IMR-90 (cell line): ENCODE results near the gene KLHL11. TPM values are rescaled to one million over a fixed set of nuclear protein-coding genes. Genes with fewer than 3 reads are reported as not detected.

Experiments used
- ATAC-seq: fragments of 200-7000 bp; cut with Tn5 transposase; 2 replicates; pipeline ENCODE4 v1.9.1; 2020; ENCODE audit warnings: low read depth, mild to moderate bottlenecking, moderate library complexity
- BruUV-seq: library from RNA; stranded (reverse); fragments of 400-500 nt; replicated peaks from 2 replicates; lab custom pipeline; 2021; lab: Mats Ljungman, UMichigan
- CTCF ChIA-PET: fragments of 300-600 bp; formaldehyde crosslinking; extraction: SDS; loops from one replicate; lab custom pipeline; 2021; ENCODE audit warnings: antibody characterized with exemption; lab: Yijun Ruan, JAX
- POLR2A ChIA-PET: fragments of 300-600 bp; sonication (Branson Sonifier 250); formaldehyde crosslinking; loops from one replicate; lab custom pipeline; 2022; ENCODE audit warnings: antibody characterized with exemption; ENCODE audit not compliant: unreplicated experiment; lab: Charles Lee
- DNase-seq: peaks from one replicate; pipeline ENCODE4 v3.0.0; 2013
- H2AFZ ChIP-seq: replicated peaks from 2 replicates; pipeline ENCODE3; 2013; ENCODE audit warnings: low read length, mild to moderate bottlenecking; ENCODE audit not compliant: poor library complexity
- H2AK5ac ChIP-seq: 2 replicates; pipeline ENCODE4 v1.6.1; 2013; ENCODE audit warnings: low read depth, low read length, inconsistent platforms
- H2AK9ac ChIP-seq: replicated peaks from 2 replicates; pipeline ENCODE3; 2013; ENCODE audit warnings: mild to moderate bottlenecking, low read depth, low read length, moderate library complexity; ENCODE audit not compliant: poor library complexity
- H2BK120ac ChIP-seq: 2 replicates; pipeline ENCODE4 v1.6.1; 2013; ENCODE audit warnings: low read depth, low read length, inconsistent platforms
- H2BK15ac ChIP-seq: 3 replicates; pipeline ENCODE4 v1.6.1; 2013; ENCODE audit warnings: low read depth, low read length, inconsistent platforms
- H2BK20ac ChIP-seq: 2 replicates; pipeline ENCODE4 v1.6.1; 2013; ENCODE audit warnings: low read depth, mild to moderate bottlenecking, inconsistent platforms, low read length, moderate library complexity
- H2BK5ac ChIP-seq: 2 replicates; pipeline ENCODE4 v1.6.1; 2013; ENCODE audit warnings: mild to moderate bottlenecking, low read depth, low read length, inconsistent platforms; ENCODE audit not compliant: poor library complexity, severe bottlenecking
- H3K14ac ChIP-seq: replicated peaks from 2 replicates; pipeline ENCODE4 v1.6.1; 2013; ENCODE audit warnings: low read depth, low read length, inconsistent platforms
- H3K18ac ChIP-seq: 2 replicates; pipeline ENCODE4 v1.6.1; 2013; ENCODE audit warnings: low read depth, low read length, control low read depth
- H3K23ac ChIP-seq: 2 replicates; pipeline ENCODE4 v1.6.1; 2013; ENCODE audit warnings: low read depth, low read length, inconsistent platforms
- H3K27ac ChIP-seq: 2 replicates; pipeline ENCODE4 v1.5.1; 2013; ENCODE audit warnings: mild to moderate bottlenecking, control low read depth, low read length; ENCODE audit not compliant: insufficient read depth
- H3K27me3 ChIP-seq: 2 replicates; pipeline ENCODE4 v1.6.1; 2013; ENCODE audit warnings: low read length; ENCODE audit not compliant: control insufficient read depth, insufficient read depth
- H3K36me3 ChIP-seq: 2 replicates; pipeline ENCODE4 v1.6.1; 2013; ENCODE audit warnings: low read length, mixed read lengths; ENCODE audit not compliant: control insufficient read depth, insufficient read depth
- H3K4ac ChIP-seq: 2 replicates; pipeline ENCODE4 v1.6.1; 2013; ENCODE audit warnings: low read depth, low read length, inconsistent platforms
- H3K4me1 ChIP-seq: 2 replicates; pipeline ENCODE4 v1.6.1; 2013; ENCODE audit warnings: low read length, mixed read lengths; ENCODE audit not compliant: control insufficient read depth, insufficient read depth
- H3K4me2 ChIP-seq: 2 replicates; pipeline ENCODE4 v1.6.1; 2013; ENCODE audit warnings: low read depth, mild to moderate bottlenecking, control low read depth, low read length, moderate library complexity
- H3K4me3 ChIP-seq: 2 replicates; pipeline ENCODE4 v1.5.1; 2013; ENCODE audit warnings: low read depth, mild to moderate bottlenecking, control low read depth, low read length, moderate library complexity; ENCODE audit not compliant: insufficient read depth
- H3K56ac ChIP-seq: 2 replicates; pipeline ENCODE4 v1.6.1; 2013; ENCODE audit warnings: low read length, inconsistent platforms; ENCODE audit not compliant: insufficient read depth; ENCODE audit errors: extremely low read depth
- H3K79me1 ChIP-seq, 2 experiments: 2 replicates each; pipeline ENCODE4 v1.6.1; 2013; ENCODE audit warnings: low read length in 2 of 2, inconsistent platforms in 1 of 2, low read depth in 1 of 2
- H3K9ac ChIP-seq: 2 replicates; pipeline ENCODE4 v1.6.1; 2013; ENCODE audit warnings: low read depth, low read length, control low read depth
- H3K9me1 ChIP-seq: 2 replicates; pipeline ENCODE4 v1.6.1; 2013; ENCODE audit warnings: low read length, inconsistent platforms; ENCODE audit not compliant: insufficient read depth
- H3K9me3 ChIP-seq: 2 replicates; pipeline ENCODE4 v1.6.1; 2013; ENCODE audit warnings: low read length; ENCODE audit not compliant: control insufficient read depth, insufficient read depth
- H4K20me1 ChIP-seq: 2 replicates; pipeline ENCODE4 v1.6.1; 2013; ENCODE audit warnings: low read length, inconsistent platforms; ENCODE audit not compliant: insufficient read depth
- H4K5ac ChIP-seq: 2 replicates; pipeline ENCODE4 v1.6.1; 2013; ENCODE audit warnings: mild to moderate bottlenecking, low read depth, low read length, control low read depth
- H4K8ac ChIP-seq, 2 experiments: 2 replicates each; pipeline ENCODE4 v1.6.1; 2013; ENCODE audit warnings: low read depth in 2 of 2, low read length in 2 of 2, control low read depth in 1 of 2, inconsistent platforms in 1 of 2
- H4K91ac ChIP-seq: 2 replicates; pipeline ENCODE4 v1.6.1; 2013; ENCODE audit warnings: low read depth, low read length, inconsistent platforms; ENCODE audit not compliant: insufficient read depth
- BHLHE40 ChIP-seq: fragments of 150-350 bp; IDR thresholded peaks from 2 replicates; pipeline ENCODE4 v1.6.1; 2016; ENCODE audit warnings: mild to moderate bottlenecking, low read depth, low read length
- CEBPB ChIP-seq: IDR thresholded peaks from 2 replicates; pipeline ENCODE4 v1.6.1; 2012; ENCODE audit warnings: low read depth, low read length, improper control_type of control experiment
- CHD1 ChIP-seq: IDR thresholded peaks from 2 replicates; pipeline ENCODE4 v1.6.1; 2012; ENCODE audit warnings: low read depth, low read length, improper control_type of control experiment
- CTCF ChIP-seq: conservative IDR thresholded peaks from 2 replicates; pipeline ENCODE4 v1.5.1; 2012; ENCODE audit warnings: mild to moderate bottlenecking, low read depth, low read length, improper control_type of control experiment
- ELK1 ChIP-seq: fragments of 150-350 bp; IDR thresholded peaks from 2 replicates; pipeline ENCODE4 v1.6.1; 2016; ENCODE audit warnings: low read depth, mild to moderate bottlenecking, low read length, moderate library complexity, borderline replicate concordance
- FOS ChIP-seq: fragments of 150-350 bp; IDR thresholded peaks from 2 replicates; pipeline ENCODE4 v1.6.1; 2016; ENCODE audit warnings: low read depth, low read length
- MAFK ChIP-seq: IDR thresholded peaks from 2 replicates; pipeline ENCODE4 v1.6.1; 2012; ENCODE audit warnings: low read depth, low read length, improper control_type of control experiment
- MAZ ChIP-seq: IDR thresholded peaks from 2 replicates; pipeline ENCODE4 v1.6.1; 2012; ENCODE audit warnings: low read depth, mild to moderate bottlenecking, low read length, improper control_type of control experiment, moderate library complexity, borderline replicate concordance
- MXI1 ChIP-seq: IDR thresholded peaks from 2 replicates; pipeline ENCODE4 v1.6.1; 2012; ENCODE audit warnings: low read depth, mild to moderate bottlenecking, low read length, moderate library complexity, borderline replicate concordance
- NFE2L2 ChIP-seq: fragments of 150-350 bp; IDR thresholded peaks from 2 replicates; pipeline ENCODE4 v1.6.1; 2016; ENCODE audit warnings: low read depth, mild to moderate bottlenecking, low read length
- POLR2A ChIP-seq: IDR thresholded peaks from 2 replicates; pipeline ENCODE4 v1.6.1; 2012; ENCODE audit warnings: mild to moderate bottlenecking, low read depth, low read length
- RAD21 ChIP-seq: IDR thresholded peaks from 2 replicates; pipeline ENCODE4 v1.6.1; 2012; ENCODE audit warnings: low read length, improper control_type of control experiment
- RCOR1 ChIP-seq: IDR thresholded peaks from 2 replicates; pipeline ENCODE4 v1.6.1; 2012; ENCODE audit warnings: mild to moderate bottlenecking, low read length, improper control_type of control experiment; ENCODE audit not compliant: insufficient replicate concordance
- RFX5 ChIP-seq: IDR thresholded peaks from 2 replicates; pipeline ENCODE4 v1.8.0; 2012; ENCODE audit warnings: low read depth, mild to moderate bottlenecking, low read length, moderate library complexity
- SMC3 ChIP-seq: fragments of 150-350 bp; IDR thresholded peaks from 2 replicates; pipeline ENCODE4 v1.6.1; 2016; ENCODE audit warnings: low read depth, mild to moderate bottlenecking, antibody characterized with exemption, low read length, moderate library complexity
- USF2 ChIP-seq: fragments of 150-350 bp; IDR thresholded peaks from 2 replicates; pipeline ENCODE4 v1.6.1; 2017; ENCODE audit warnings: mild to moderate bottlenecking, antibody characterized with exemption, low read length, low read depth
- WGBS, 2 experiments: methylation state at CpG; one replicate each; pipeline versions ENCODE4 v1.1.5 to v1.1.7; 2013; ENCODE audit warnings: missing lambda C conversion rate in 2 of 2; ENCODE audit not compliant: insufficient read length in 1 of 2; ENCODE audit errors: extremely low coverage in 2 of 2; 5-methylcytosine and 5-hydroxymethylcytosine counted together
- dilution Hi-C: fragments of 300-500 bp; cut with HindIII; formaldehyde crosslinking; loops from one replicate; pipeline ENCODE4 v1.14.3; 2018; ENCODE audit warnings: low sequenced_read_pairs; ENCODE audit not compliant: unreplicated experiment
- in situ Hi-C: fragments of 300-500 bp; cut with MboI; formaldehyde crosslinking; loops from 3 replicates; pipeline ENCODE4 v1.14.3; 2019; ENCODE audit warnings: low sequenced_read_pairs, inconsistent platforms, mixed read lengths
- intact Hi-C: fragments of 100-400 bp; cut with micrococcal nuclease; formaldehyde crosslinking; loops from 2 replicates; pipeline ENCODE4 v1.10.0; 2022
- polyA plus RNA-seq, 3 experiments: library from polyadenylated mRNA; depleted of rRNA; stranded (reverse); fragments of >200 nt; gene quantifications; 2 replicates each; pipeline ENCODE4 v1.2.3, GENCODE V29; 2012; ENCODE audit warnings: low replicate concordance in 1 of 3
- total RNA-seq: library from RNA; depleted of rRNA; stranded (reverse); fragments of >200 nt; gene quantifications from 2 replicates; pipeline ENCODE4 v1.2.3, GENCODE V29; 2012

Gene KLHL11
- total and polyA plus RNA-seq, 2 of the 4 experiments (the other 2 are of a cell fraction) = 4.1 to 38.5 TPM

- peaks cover 57% of the 10 kb centered on the region for H3K36me3 ChIP-seq
- H3K4me1 ChIP-seq = no peaks in the 10 kb centered on the region
- no peak overlapping the region for H3K14ac ChIP-seq
- H4K8ac ChIP-seq = no peak overlapping the region
- ChIA-PET CTCF (no interaction called here), POLR2A (interaction anchor here (0.7 kb wide), 1 partner anchor 10 kb away, joined by 3 read pairs; no protein-coding TSS in a partner anchor)
- 0 out of 2 replicates have a peak, but pooled peaks cover 3% of the 10 kb centered on the region for H3K9me1 ChIP-seq
- WGBS, 2 experiments = 80% methylated on average over 1 of the region's 7 CpGs; no CpG with 5 or more reads in 1 of the 2 experiments
- H4K20me1 ChIP-seq = 0 out of 2 replicates have a peak, but pooled peaks cover 4% of the 10 kb centered on the region
- intact Hi-C loops = no loop called here
- BruUV-seq = no TSS peak
- no peak overlapping the region for H2BK15ac ChIP-seq
- no peak for DNase-seq
- no peak overlapping the region for H3K23ac ChIP-seq
- no peak for TF ChIP-seq USF2
- no peak for TF ChIP-seq RFX5
- TF ChIP-seq POLR2A = no peak
- no peak for TF ChIP-seq ELK1
- no peak for TF ChIP-seq SMC3
- no peak for TF ChIP-seq FOS
- no peak for TF ChIP-seq BHLHE40
- TF ChIP-seq CHD1 = no peak
- no peak for TF ChIP-seq RAD21
- no peak for TF ChIP-seq RCOR1
- TF ChIP-seq MAFK = no peak
- TF ChIP-seq CEBPB = no peak
- no peak for TF ChIP-seq CTCF
- TF ChIP-seq MAZ = no peak
- TF ChIP-seq MXI1 = no peak
- TF ChIP-seq NFE2L2 = no peak
- H2AK9ac ChIP-seq = no peak overlapping the region
- no peak overlapping the region for H4K5ac ChIP-seq
- H3K4ac ChIP-seq = no peak overlapping the region
- dilution Hi-C loops = no loop called here
- H2AFZ ChIP-seq = no peak overlapping the region
- in situ Hi-C loops = no loop called here
- no peak overlapping the region for H4K91ac ChIP-seq
- H3K18ac ChIP-seq = no peak overlapping the region
- no peaks in the 10 kb centered on the region for H3K27me3 ChIP-seq
- no peak overlapping the region for H3K56ac ChIP-seq
- H3K27ac ChIP-seq = no peak overlapping the region
- H2BK5ac ChIP-seq = no peak overlapping the region
- no peak overlapping the region for H3K4me2 ChIP-seq
- no peak overlapping the region for H3K9ac ChIP-seq
- H3K9me3 ChIP-seq = no peaks in the 10 kb centered on the region
- H2BK20ac ChIP-seq = no peak overlapping the region
- no peak for ATAC-seq
- no peak overlapping the region for H2BK120ac ChIP-seq
- no peak overlapping the region for H3K4me3 ChIP-seq
- peaks cover 7 to 29% of the 10 kb centered on the region in 2 experiments for H3K79me1 ChIP-seq
- no peak overlapping the region for H2AK5ac ChIP-seq
Observed at GRCh38 chr17:41870627-41871026, 5.4 kb upstream of the KLHL11 start.
